ENCODE data around the gene THAP6.
"Not testable (repeated sequence)": the region's sequence is repeated elsewhere in the genome, so short reads cannot be mapped to it uniquely, and the experiment has no call there.

Gene THAP6

DNA sequence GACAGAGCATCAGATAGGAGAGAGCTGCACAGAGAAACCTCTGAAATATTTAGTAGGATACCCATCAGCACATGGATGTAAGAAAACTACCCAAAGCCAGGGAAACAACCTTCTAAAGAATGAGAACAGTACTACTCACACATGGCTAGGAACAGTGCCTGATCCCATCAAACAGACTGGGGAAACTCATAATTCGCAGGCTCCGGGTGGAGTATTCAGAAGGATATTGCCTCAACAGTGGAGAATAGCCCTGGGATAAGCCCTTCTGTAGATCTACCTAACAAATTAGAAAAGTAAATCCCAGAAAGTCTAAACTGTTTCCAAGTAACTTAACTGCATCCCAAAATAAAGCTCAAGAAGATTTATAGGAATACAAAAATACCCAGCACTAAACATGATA lies 17.9 kb upstream of the THAP6 start:
- TF ChIP-seq Cebpa-rat (IDR thresholded peaks at IDR 0.05), result no peak
- Histone ChIP-seq H3K27me3 (no peaks in the 10 kb centered on the region), H3K9me3 (replicated peaks in 1 of 11) (peaks cover 19 to 33% (median 29%) of the 10 kb centered on the region in 11 experiments), H3K4me2 (peak overlapping the region in 5 of 11 experiments; percentile 15 to 91 (median 74); a peak in 9 of 22 replicates), H3K4me1 (peaks cover 0 to 49% (median 23%) of the 10 kb centered on the region in 10 experiments; a peak in 14 of 20 replicates), H3K27ac (peak overlapping the region in 6 of 11 experiments; percentile 70 to 85 (median 82); a peak in 10 of 22 replicates), H3K9ac (no peak overlapping the region), H3K4me3 (no peak overlapping the region), H3K36me3 (peaks cover 70 to 99% (median 79%) of the 10 kb centered on the region in 11 experiments), H4K20me1 (peaks cover 0 to 36% (median 4%) of the 10 kb centered on the region in 11 experiments; a peak in 6 of 22 replicates)

DNA sequence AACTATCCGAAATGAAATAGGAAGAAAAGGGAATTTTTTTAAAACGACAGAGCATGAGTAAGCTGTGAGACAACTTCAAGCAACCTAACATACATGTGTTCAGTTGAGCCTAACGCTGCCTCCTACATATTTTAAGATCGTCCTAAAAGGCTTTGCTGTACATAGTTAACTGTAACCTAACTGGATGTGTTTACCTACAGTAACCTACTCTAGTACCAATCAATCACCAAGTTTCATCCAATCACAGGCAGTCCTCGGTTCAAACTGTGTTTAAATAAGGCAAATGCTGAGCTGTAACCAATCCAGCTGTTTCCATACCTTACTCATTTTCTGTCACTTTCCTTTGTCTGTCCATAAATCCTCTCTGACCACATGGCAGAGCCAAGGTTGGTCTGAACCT lies 17.1 kb upstream of the THAP6 start:
- H3K27me3 ChIP-seq, result no peaks in the 10 kb centered on the region
- H3K36me3 ChIP-seq, result peaks cover 72 to 99% (median 80%) of the 10 kb centered on the region in 11 experiments
- H3K9ac ChIP-seq, result peak overlapping the region in 1 of 11 experiments; percentile 10; a peak in 1 of 22 replicates
- 0 out of 22 replicates have a peak overlapping the region, but pooled peaks of 1 of the 11 experiments have one; percentile 13 for H3K4me2 ChIP-seq
- H3K4me3 ChIP-seq, result no peak overlapping the region
- H4K20me1 ChIP-seq, result peaks cover 0 to 36% (median 4%) of the 10 kb centered on the region in 11 experiments; a peak in 6 of 22 replicates
- H3K27ac ChIP-seq, result peak overlapping the region in 2 of 11 experiments; percentile 0 to 33; a peak in 1 of 22 replicates
- peaks cover 0 to 49% (median 23%) of the 10 kb centered on the region in 10 experiments; a peak in 14 of 20 replicates for H3K4me1 ChIP-seq
- H3K9me3 ChIP-seq (replicated peaks in 1 of 11), result peaks cover 19 to 36% (median 32%) of the 10 kb centered on the region in 11 experiments
- no peak for TF ChIP-seq Cebpa-rat (IDR thresholded peaks at IDR 0.05)

GRCh38 chr4:75498041-75498440 lies 16.2 kb upstream of the THAP6 start:
- no peak overlapping the region for H3K27ac ChIP-seq
- no peak overlapping the region for H3K9ac ChIP-seq
- peaks cover 19 to 42% (median 32%) of the 10 kb centered on the region in 11 experiments for H3K9me3 ChIP-seq (replicated peaks in 1 of 11)
- TF ChIP-seq Cebpa-rat (IDR thresholded peaks at IDR 0.05), result no peak
- H3K4me2 ChIP-seq, result no peak overlapping the region
- H3K27me3 ChIP-seq, result no peaks in the 10 kb centered on the region
- peaks cover 0 to 37% (median 4%) of the 10 kb centered on the region in 11 experiments; a peak in 6 of 22 replicates for H4K20me1 ChIP-seq
- peaks cover 0 to 48% (median 23%) of the 10 kb centered on the region in 10 experiments; a peak in 14 of 20 replicates for H3K4me1 ChIP-seq
- H3K4me3 ChIP-seq, result no peak overlapping the region
- peaks cover 72 to 99% (median 80%) of the 10 kb centered on the region in 11 experiments for H3K36me3 ChIP-seq

DNA sequence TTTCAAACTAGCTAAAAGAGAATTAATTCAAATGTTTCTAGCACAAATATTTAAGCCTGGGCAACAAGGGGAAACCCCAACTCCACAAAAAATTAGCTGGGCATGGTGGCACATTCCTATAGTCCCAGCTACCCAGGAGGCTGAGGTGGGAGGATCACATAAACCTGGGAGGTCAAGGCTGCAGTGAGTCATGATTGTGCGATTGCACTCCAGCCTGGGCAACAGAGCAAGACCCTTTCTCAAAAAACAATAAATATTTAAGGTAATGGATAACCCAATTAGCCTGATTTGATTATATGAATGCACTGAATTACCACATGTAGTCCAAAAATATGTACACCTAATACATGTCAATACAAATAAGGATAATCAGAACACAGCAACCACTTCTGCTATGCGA lies 14.4 kb upstream of the THAP6 start:
- no peaks in the 10 kb centered on the region for H3K27me3 ChIP-seq
- no peak overlapping the region for H3K4me3 ChIP-seq
- H3K4me1 ChIP-seq, result peaks cover 0 to 34% (median 13%) of the 10 kb centered on the region in 10 experiments; a peak in 12 of 20 replicates
- no peak overlapping the region for H3K4me2 ChIP-seq
- H4K20me1 ChIP-seq, result peaks cover 0 to 46% (median 9%) of the 10 kb centered on the region in 11 experiments; a peak in 8 of 22 replicates
- TF ChIP-seq Cebpa-rat (IDR thresholded peaks at IDR 0.05), result no peak
- no peak overlapping the region for H3K27ac ChIP-seq
- peaks cover 83 to 99% (median 93%) of the 10 kb centered on the region in 11 experiments for H3K36me3 ChIP-seq
- H3K9ac ChIP-seq, result no peak overlapping the region
- peaks cover 19 to 44% (median 35%) of the 10 kb centered on the region in 11 experiments for H3K9me3 ChIP-seq (replicated peaks in 1 of 11)

DNA sequence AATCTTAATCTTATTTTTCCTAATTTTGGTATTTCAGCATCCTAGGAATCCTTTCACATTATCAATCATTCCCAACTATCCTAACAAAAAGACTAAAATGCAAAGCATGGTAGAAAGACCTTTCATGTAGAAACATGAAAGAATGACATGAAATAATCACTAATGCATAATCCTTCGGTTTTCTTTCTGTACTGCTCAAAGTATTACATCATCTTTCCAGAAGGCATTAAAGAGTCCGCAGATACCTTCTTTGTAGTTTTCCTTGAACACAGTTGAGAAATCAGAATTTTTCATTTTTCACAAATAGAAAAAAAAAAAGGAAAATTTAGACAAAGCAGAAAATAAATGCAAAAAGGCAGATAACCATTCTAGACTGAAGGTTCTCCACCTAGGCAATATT lies 11.6 kb upstream of the THAP6 start:
- Histone ChIP-seq H3K27ac (no peak overlapping the region), H3K4me1 (peaks cover 0 to 11% (median 0%) of the 10 kb centered on the region in 10 experiments; a peak in 3 of 20 replicates), H3K4me2 (no peak overlapping the region), H4K20me1 (peaks cover 0 to 73% (median 0%) of the 10 kb centered on the region in 11 experiments; a peak in 5 of 22 replicates), H3K36me3 (peaks cover 92 to 100% (median 98%) of the 10 kb centered on the region in 11 experiments), H3K4me3 (no peak overlapping the region), H3K9me3 (replicated peaks in 1 of 11) (peaks cover 19 to 44% (median 35%) of the 10 kb centered on the region in 11 experiments), H3K27me3 (no peaks in the 10 kb centered on the region), H3K9ac (no peak overlapping the region)
- no peak for TF ChIP-seq Cebpa-rat (IDR thresholded peaks at IDR 0.05)

DNA sequence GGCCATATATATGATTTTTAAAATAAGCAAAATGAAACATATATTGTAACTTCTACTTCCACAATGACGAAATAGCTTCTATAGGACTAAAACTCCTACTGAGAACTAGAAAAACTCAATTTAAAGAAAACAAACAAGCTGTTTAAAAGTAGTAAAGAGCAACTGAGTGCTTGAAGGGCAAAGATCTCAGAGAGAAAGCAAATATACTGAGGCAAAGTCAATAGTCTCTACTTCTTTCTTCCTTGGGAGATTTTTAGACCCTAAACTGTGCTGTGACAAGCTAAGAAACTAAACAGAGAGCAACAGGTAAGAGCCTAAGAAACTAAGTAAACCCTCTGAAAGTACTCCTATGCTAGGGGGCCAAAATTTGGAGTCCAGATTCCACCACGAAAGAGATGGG lies 8.6 kb upstream of the THAP6 start:
- H3K27ac ChIP-seq, result no peak overlapping the region
- H3K4me2 ChIP-seq, result no peak overlapping the region
- peaks cover 0 to 22% (median 4%) of the 10 kb centered on the region in 10 experiments; a peak in 10 of 20 replicates for H3K4me1 ChIP-seq
- no peak overlapping the region for H3K4me3 ChIP-seq
- H3K9me3 ChIP-seq (replicated peaks in 1 of 11), result peaks cover 12 to 36% (median 25%) of the 10 kb centered on the region in 11 experiments
- no peak for TF ChIP-seq Cebpa-rat (IDR thresholded peaks at IDR 0.05)
- peaks cover 85 to 100% (median 94%) of the 10 kb centered on the region in 11 experiments for H3K36me3 ChIP-seq
- peaks cover 0 to 62% (median 0%) of the 10 kb centered on the region in 11 experiments; a peak in 5 of 22 replicates for H4K20me1 ChIP-seq
- no peak overlapping the region for H3K9ac ChIP-seq
- H3K27me3 ChIP-seq, result no peaks in the 10 kb centered on the region

- Histone ChIP-seq H3K4me3 (0 out of 20 replicates have a peak overlapping the region, but pooled peaks of 2 of the 10 experiments have one; percentile 0 to 10), H3K27ac (peak overlapping the region in 2 of 11 experiments; percentile 17 to 91; a peak in 1 of 22 replicates), H3K36me3 (peaks cover 46 to 72% (median 54%) of the 10 kb centered on the region in 11 experiments), H3K4me2 (peak overlapping the region in 3 of 11 experiments; percentile 81 to 98 (median 87); a peak in 4 of 22 replicates), H4K20me1 (peaks cover 0 to 54% (median 0%) of the 10 kb centered on the region in 11 experiments; a peak in 5 of 22 replicates), H3K9me3 (replicated peaks in 1 of 11) (peaks cover 12 to 19% (median 15%) of the 10 kb centered on the region in 11 experiments), H3K4me1 (peaks cover 21 to 42% (median 27%) of the 10 kb centered on the region in 10 experiments)
- H3K27me3 ChIP-seq, H3K9ac ChIP-seq: not testable (repeated sequence)
These were observed 4.7 kb upstream of the THAP6 start for GRCh38 chr4:75509592-75509991.

DNA sequence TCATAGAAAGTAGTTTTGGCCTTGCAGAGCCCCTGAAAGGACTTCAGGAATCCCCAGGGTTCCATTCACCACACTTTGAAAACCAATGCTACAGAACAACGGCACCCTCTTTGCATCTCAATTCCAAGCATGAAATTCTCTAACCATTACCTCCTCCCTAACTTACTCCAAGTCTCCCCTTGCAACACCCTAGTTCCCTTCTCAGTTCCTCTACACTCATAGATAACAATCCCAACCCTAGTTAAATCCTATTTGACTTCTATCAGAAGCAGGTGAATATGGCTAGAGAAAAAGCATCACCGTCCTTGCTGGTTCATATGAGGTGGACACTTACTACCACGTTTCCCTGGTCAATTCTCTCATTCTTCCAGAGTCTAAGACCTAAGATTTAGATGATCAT lies 2.4 kb upstream of the THAP6 start:
- Histone ChIP-seq H3K9ac (peak overlapping the region in 10 of 11 experiments; percentile 46 to 95 (median 70); a peak in 19 of 22 replicates), H3K27ac (peak overlapping the region; percentile 57 to 95 (median 91)), H3K4me2 (peak overlapping the region; percentile 78 to 98 (median 88)), H3K36me3 (peaks cover 30 to 58% (median 37%) of the 10 kb centered on the region in 11 experiments), H3K4me1 (peaks cover 29 to 55% (median 40%) of the 10 kb centered on the region in 10 experiments), H3K4me3 (peak overlapping the region; percentile 1 to 90 (median 80); a peak in 18 of 20 replicates), H3K9me3 (replicated peaks in 1 of 11) (peaks cover 12 to 19% (median 15%) of the 10 kb centered on the region in 11 experiments), H4K20me1 (peaks cover 0 to 32% (median 0%) of the 10 kb centered on the region in 11 experiments; a peak in 5 of 22 replicates), H3K27me3 (no peaks in the 10 kb centered on the region)
- no peak for TF ChIP-seq Cebpa-rat (IDR thresholded peaks at IDR 0.05)
